ENCODE data around the gene APOC4. TPM values are rescaled to one million over a fixed set of nuclear protein-coding genes. Genes with fewer than 3 reads are reported as not detected.

APOC4 gene, protein sequence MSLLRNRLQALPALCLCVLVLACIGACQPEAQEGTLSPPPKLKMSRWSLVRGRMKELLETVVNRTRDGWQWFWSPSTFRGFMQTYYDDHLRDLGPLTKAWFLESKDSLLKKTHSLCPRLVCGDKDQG
- total RNA-seq (2021) (not detected in 3 replicates), Bru-seq, nascent RNA (not detected)
- long read RNA-seq, experiment 1 = 0 reads
- long read RNA-seq, experiment 2 = 0 reads
- long read RNA-seq, experiment 3 = 0 reads

DNA sequence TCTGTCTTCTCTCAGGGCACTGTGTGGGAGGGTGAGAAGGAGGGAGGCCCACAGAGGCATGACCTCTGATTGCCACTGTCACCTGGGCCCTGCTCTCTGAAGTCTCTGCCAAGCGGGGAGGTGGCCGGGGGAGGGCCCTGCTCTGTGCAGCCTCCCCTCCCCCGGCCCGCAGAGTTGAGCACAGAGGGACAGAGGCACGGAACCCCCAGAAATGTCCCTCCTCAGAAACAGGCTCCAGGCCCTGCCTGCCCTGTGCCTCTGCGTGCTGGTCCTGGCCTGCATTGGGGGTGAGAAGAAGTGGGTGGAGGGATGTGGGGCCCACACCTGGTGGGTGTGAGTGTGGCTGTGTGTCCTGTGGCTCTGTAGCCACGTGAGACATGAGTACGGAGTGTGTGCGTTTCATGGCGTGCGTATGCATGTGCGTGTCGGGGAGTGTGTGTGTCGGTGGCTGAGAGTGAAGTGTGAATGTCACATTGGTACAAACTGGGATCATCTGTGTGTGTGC lies at the start of gene APOC4:
TSS of gene APOC4 (plus strand) at position 171 of the 505 bp plus-strand sequence. CDS start at position 212, 41 bp downstream.
- no peak for DNase-seq (ENCODE audit: low spot score)
- POLR2A ChIA-PET = no interaction called here
- H3K4me1 Mint-ChIP-seq = no peaks in the 10 kb centered on the region
- H3K27me3 Mint-ChIP-seq (ENCODE audit: low read depth) = no peaks in the 10 kb centered on the region; the same call in none of the 2 replicates
- H3K9me3 Mint-ChIP-seq = no peaks in the 10 kb centered on the region
- H3K36me3 Mint-ChIP-seq = no peaks in the 10 kb centered on the region
- no peak for ATAC-seq
- CTCF ChIA-PET = no interaction called here
- no peak within 1 kb of the TSS for H3K27ac Mint-ChIP-seq
- no peak for TF ChIP-seq TEAD1 (CRISPR knock-in tag; IDR thresholded peaks at IDR 0.05)
- TF ChIP-seq, protein P1, sequence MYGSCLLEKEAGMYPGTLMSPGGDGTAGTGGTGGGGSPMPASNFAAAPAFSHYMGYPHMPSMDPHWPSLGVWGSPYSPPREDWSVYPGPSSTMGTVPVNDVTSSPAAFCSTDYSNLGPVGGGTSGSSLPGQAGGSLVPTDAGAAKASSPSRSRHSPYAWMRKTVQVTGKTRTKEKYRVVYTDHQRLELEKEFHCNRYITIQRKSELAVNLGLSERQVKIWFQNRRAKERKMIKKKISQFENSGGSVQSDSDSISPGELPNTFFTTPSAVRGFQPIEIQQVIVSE (CRISPR knock-in tag; IDR thresholded peaks at IDR 0.05; ENCODE audit: borderline replicate concordance) = no peak
- no peak for TF ChIP-seq RORB (CRISPR knock-in tag; IDR thresholded peaks at IDR 0.05)
- no peak for TF ChIP-seq ZNF396 (CRISPR knock-in tag; IDR thresholded peaks at IDR 0.05; ENCODE audit: borderline replicate concordance)
- TF ChIP-seq SMAD3 (CRISPR knock-in tag; IDR thresholded peaks at IDR 0.05; ENCODE audit: borderline replicate concordance) = no peak
- TF ChIP-seq, protein P2, sequence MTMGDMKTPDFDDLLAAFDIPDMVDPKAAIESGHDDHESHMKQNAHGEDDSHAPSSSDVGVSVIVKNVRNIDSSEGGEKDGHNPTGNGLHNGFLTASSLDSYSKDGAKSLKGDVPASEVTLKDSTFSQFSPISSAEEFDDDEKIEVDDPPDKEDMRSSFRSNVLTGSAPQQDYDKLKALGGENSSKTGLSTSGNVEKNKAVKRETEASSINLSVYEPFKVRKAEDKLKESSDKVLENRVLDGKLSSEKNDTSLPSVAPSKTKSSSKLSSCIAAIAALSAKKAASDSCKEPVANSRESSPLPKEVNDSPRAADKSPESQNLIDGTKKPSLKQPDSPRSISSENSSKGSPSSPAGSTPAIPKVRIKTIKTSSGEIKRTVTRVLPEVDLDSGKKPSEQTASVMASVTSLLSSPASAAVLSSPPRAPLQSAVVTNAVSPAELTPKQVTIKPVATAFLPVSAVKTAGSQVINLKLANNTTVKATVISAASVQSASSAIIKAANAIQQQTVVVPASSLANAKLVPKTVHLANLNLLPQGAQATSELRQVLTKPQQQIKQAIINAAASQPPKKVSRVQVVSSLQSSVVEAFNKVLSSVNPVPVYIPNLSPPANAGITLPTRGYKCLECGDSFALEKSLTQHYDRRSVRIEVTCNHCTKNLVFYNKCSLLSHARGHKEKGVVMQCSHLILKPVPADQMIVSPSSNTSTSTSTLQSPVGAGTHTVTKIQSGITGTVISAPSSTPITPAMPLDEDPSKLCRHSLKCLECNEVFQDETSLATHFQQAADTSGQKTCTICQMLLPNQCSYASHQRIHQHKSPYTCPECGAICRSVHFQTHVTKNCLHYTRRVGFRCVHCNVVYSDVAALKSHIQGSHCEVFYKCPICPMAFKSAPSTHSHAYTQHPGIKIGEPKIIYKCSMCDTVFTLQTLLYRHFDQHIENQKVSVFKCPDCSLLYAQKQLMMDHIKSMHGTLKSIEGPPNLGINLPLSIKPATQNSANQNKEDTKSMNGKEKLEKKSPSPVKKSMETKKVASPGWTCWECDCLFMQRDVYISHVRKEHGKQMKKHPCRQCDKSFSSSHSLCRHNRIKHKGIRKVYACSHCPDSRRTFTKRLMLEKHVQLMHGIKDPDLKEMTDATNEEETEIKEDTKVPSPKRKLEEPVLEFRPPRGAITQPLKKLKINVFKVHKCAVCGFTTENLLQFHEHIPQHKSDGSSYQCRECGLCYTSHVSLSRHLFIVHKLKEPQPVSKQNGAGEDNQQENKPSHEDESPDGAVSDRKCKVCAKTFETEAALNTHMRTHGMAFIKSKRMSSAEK (CRISPR knock-in tag; IDR thresholded peaks at IDR 0.05; ENCODE audit: borderline replicate concordance) = no peak
- TF ChIP-seq OVOL2 (CRISPR knock-in tag; IDR thresholded peaks at IDR 0.05; ENCODE audit: borderline replicate concordance) = no peak
- TF ChIP-seq, protein P3, sequence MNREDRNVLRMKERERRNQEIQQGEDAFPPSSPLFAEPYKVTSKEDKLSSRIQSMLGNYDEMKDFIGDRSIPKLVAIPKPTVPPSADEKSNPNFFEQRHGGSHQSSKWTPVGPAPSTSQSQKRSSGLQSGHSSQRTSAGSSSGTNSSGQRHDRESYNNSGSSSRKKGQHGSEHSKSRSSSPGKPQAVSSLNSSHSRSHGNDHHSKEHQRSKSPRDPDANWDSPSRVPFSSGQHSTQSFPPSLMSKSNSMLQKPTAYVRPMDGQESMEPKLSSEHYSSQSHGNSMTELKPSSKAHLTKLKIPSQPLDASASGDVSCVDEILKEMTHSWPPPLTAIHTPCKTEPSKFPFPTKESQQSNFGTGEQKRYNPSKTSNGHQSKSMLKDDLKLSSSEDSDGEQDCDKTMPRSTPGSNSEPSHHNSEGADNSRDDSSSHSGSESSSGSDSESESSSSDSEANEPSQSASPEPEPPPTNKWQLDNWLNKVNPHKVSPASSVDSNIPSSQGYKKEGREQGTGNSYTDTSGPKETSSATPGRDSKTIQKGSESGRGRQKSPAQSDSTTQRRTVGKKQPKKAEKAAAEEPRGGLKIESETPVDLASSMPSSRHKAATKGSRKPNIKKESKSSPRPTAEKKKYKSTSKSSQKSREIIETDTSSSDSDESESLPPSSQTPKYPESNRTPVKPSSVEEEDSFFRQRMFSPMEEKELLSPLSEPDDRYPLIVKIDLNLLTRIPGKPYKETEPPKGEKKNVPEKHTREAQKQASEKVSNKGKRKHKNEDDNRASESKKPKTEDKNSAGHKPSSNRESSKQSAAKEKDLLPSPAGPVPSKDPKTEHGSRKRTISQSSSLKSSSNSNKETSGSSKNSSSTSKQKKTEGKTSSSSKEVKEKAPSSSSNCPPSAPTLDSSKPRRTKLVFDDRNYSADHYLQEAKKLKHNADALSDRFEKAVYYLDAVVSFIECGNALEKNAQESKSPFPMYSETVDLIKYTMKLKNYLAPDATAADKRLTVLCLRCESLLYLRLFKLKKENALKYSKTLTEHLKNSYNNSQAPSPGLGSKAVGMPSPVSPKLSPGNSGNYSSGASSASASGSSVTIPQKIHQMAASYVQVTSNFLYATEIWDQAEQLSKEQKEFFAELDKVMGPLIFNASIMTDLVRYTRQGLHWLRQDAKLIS (CRISPR knock-in tag; IDR thresholded peaks at IDR 0.05; ENCODE audit: borderline replicate concordance) = no peak
- TF ChIP-seq, protein P4, sequence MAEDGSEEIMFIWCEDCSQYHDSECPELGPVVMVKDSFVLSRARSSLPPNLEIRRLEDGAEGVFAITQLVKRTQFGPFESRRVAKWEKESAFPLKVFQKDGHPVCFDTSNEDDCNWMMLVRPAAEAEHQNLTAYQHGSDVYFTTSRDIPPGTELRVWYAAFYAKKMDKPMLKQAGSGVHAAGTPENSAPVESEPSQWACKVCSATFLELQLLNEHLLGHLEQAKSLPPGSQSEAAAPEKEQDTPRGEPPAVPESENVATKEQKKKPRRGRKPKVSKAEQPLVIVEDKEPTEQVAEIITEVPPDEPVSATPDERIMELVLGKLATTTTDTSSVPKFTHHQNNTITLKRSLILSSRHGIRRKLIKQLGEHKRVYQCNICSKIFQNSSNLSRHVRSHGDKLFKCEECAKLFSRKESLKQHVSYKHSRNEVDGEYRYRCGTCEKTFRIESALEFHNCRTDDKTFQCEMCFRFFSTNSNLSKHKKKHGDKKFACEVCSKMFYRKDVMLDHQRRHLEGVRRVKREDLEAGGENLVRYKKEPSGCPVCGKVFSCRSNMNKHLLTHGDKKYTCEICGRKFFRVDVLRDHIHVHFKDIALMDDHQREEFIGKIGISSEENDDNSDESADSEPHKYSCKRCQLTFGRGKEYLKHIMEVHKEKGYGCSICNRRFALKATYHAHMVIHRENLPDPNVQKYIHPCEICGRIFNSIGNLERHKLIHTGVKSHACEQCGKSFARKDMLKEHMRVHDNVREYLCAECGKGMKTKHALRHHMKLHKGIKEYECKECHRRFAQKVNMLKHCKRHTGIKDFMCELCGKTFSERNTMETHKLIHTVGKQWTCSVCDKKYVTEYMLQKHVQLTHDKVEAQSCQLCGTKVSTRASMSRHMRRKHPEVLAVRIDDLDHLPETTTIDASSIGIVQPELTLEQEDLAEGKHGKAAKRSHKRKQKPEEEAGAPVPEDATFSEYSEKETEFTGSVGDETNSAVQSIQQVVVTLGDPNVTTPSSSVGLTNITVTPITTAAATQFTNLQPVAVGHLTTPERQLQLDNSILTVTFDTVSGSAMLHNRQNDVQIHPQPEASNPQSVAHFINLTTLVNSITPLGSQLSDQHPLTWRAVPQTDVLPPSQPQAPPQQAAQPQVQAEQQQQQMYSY (CRISPR knock-in tag; IDR thresholded peaks at IDR 0.05) = no peak
- TF ChIP-seq ZNF138 (CRISPR knock-in tag; conservative IDR thresholded peaks at IDR 0.05) = no peak
- no peak for TF ChIP-seq NFE2L1 (CRISPR knock-in tag; IDR thresholded peaks at IDR 0.05)
- TF ChIP-seq FOXJ3 (CRISPR knock-in tag; IDR thresholded peaks at IDR 0.05; ENCODE audit: borderline replicate concordance) = no peak
- no peak for TF ChIP-seq ZNF416 (CRISPR knock-in tag; IDR thresholded peaks at IDR 0.05)
- TF ChIP-seq PRRX2 (CRISPR knock-in tag; IDR thresholded peaks at IDR 0.05) = no peak
- TF ChIP-seq, protein P5, sequence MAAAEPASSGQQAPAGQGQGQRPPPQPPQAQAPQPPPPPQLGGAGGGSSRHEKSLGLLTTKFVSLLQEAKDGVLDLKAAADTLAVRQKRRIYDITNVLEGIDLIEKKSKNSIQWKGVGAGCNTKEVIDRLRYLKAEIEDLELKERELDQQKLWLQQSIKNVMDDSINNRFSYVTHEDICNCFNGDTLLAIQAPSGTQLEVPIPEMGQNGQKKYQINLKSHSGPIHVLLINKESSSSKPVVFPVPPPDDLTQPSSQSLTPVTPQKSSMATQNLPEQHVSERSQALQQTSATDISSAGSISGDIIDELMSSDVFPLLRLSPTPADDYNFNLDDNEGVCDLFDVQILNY (CRISPR knock-in tag; IDR thresholded peaks at IDR 0.05) = no peak
- TF ChIP-seq, protein P6, sequence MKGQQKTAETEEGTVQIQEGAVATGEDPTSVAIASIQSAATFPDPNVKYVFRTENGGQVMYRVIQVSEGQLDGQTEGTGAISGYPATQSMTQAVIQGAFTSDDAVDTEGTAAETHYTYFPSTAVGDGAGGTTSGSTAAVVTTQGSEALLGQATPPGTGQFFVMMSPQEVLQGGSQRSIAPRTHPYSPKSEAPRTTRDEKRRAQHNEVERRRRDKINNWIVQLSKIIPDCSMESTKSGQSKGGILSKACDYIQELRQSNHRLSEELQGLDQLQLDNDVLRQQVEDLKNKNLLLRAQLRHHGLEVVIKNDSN (CRISPR knock-in tag; IDR thresholded peaks at IDR 0.05) = no peak
- TF ChIP-seq, protein P7, sequence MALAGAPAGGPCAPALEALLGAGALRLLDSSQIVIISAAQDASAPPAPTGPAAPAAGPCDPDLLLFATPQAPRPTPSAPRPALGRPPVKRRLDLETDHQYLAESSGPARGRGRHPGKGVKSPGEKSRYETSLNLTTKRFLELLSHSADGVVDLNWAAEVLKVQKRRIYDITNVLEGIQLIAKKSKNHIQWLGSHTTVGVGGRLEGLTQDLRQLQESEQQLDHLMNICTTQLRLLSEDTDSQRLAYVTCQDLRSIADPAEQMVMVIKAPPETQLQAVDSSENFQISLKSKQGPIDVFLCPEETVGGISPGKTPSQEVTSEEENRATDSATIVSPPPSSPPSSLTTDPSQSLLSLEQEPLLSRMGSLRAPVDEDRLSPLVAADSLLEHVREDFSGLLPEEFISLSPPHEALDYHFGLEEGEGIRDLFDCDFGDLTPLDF (CRISPR knock-in tag; IDR thresholded peaks at IDR 0.05) = no peak
- TF ChIP-seq ZNF317 (CRISPR knock-in tag; IDR thresholded peaks at IDR 0.05; ENCODE audit: borderline replicate concordance, low read depth) = no peak
- no peak for TF ChIP-seq MYBL2 (CRISPR knock-in tag; IDR thresholded peaks at IDR 0.05)
- H3K4me3 Mint-ChIP-seq = no peak within 1 kb of the TSS
